ENCODE results near the gene CNDP2. TPM values are rescaled to one million over a fixed set of nuclear protein-coding genes. Genes with fewer than 3 reads are reported as not detected.

Gene CNDP2
- total and polyA plus RNA-seq, 2 donors (not counting 1 experiment from before 2014, with no cell fraction given), result 121 to 182 TPM

DNA sequence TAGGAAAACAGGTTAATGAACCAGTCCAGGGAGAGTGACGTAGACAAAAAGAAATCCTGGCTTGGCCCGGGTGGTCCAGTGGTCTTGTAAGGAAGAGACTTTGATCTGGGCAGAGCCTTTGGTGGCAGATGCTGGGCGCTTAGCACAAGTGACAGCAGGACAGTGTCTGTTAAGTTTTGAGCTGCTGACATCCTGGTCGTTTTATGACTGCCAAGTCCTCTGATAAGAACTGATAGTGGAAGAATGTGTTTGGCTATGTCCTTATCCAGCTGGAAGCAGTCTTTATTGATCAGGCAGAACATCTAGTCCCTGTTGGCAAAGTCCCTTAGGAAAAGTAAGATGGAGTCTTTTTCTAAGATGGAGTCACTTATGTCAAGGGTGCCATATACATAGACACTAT lies 74.1 kb downstream of the CNDP2 start:
- Mint-ChIP-seq H3K4me3 (no peak overlapping the region), H3K4me1 (peaks cover 4% of the 10 kb centered on the region), H3K9me3 (ENCODE audit: insufficient read depth) (peaks cover 7% of the 10 kb centered on the region), H3K27me3 (peaks cover 13% of the 10 kb centered on the region), H3K27ac (no peak overlapping the region)
- H3K27me3 ChIP-seq (replicated peaks in 1 of 4; ENCODE audit: control extremely low read depth in 1 of 4, control insufficient read depth in 3 of 4, insufficient read depth in 4 of 4, low read length in 3 of 4), result peaks cover 0 to 6% (median 0%) of the 10 kb centered on the region in 4 experiments
- ATAC-seq (ENCODE audit: low read depth) (no peak), DNase-seq (no peak)
- H3K4me2 ChIP-seq (replicated peaks; ENCODE audit: low read depth, low read length, poor library complexity, severe bottlenecking), result no peak overlapping the region
- H3K4me1 ChIP-seq (ENCODE audit: control insufficient read depth in 2 of 2, insufficient read depth in 2 of 2, low read length in 2 of 2), result no peaks in the 10 kb centered on the region
- H2AFZ ChIP-seq (ENCODE audit: insufficient read depth, low read depth, low read length, poor library complexity, severe bottlenecking), result no peak overlapping the region
- peaks cover 0 to 8% (median 3%) of the 10 kb centered on the region in 3 donors for H3K9me3 ChIP-seq (ENCODE audit: control extremely low read depth in 1 of 3, control insufficient read depth in 2 of 3, insufficient read depth in 1 of 3, low read length in 2 of 3)
- intact Hi-C loops (cut with micrococcal nuclease), result no loop called here
- TF ChIP-seq EZH2 (IDR thresholded peaks at IDR 0.05; ENCODE audit: borderline replicate concordance, insufficient read depth, low read depth, low read length, poor library complexity, severe bottlenecking), result no peak
- TF ChIP-seq, protein P1, sequence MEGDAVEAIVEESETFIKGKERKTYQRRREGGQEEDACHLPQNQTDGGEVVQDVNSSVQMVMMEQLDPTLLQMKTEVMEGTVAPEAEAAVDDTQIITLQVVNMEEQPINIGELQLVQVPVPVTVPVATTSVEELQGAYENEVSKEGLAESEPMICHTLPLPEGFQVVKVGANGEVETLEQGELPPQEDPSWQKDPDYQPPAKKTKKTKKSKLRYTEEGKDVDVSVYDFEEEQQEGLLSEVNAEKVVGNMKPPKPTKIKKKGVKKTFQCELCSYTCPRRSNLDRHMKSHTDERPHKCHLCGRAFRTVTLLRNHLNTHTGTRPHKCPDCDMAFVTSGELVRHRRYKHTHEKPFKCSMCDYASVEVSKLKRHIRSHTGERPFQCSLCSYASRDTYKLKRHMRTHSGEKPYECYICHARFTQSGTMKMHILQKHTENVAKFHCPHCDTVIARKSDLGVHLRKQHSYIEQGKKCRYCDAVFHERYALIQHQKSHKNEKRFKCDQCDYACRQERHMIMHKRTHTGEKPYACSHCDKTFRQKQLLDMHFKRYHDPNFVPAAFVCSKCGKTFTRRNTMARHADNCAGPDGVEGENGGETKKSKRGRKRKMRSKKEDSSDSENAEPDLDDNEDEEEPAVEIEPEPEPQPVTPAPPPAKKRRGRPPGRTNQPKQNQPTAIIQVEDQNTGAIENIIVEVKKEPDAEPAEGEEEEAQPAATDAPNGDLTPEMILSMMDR (IDR thresholded peaks at IDR 0.05), result no peak
- no peak overlapping the region for H3K9ac ChIP-seq (ENCODE audit: low read length)
- H3K36me3 ChIP-seq (replicated peaks in 1 of 2; ENCODE audit: control extremely low read depth in 1 of 2, control insufficient read depth in 1 of 2, extremely low read depth in 1 of 2, insufficient read depth in 2 of 2, low read length in 1 of 2), result no peaks in the 10 kb centered on the region
- POLR2A ChIA-PET, result no interaction called here
- no peaks in the 10 kb centered on the region for H3K79me2 ChIP-seq (ENCODE audit: control insufficient read depth, insufficient read depth, low read length)
- 75% methylated on average over 4 of the region's 4 CpGs for WGBS (ENCODE audit: insufficient coverage)
- no peak overlapping the region for H3K27ac ChIP-seq (ENCODE audit: low read length in 2 of 2)
- CTCF ChIA-PET, result interaction anchor here (1.1 kb wide), 1 partner anchor 18 kb away, joined by 4 read pairs; no protein-coding TSS in a partner anchor
- H3K4me3 ChIP-seq (ENCODE audit: control extremely low read depth in 1 of 5, extremely low read depth in 1 of 5, insufficient read depth in 1 of 5, low read depth in 2 of 5, low read length in 4 of 5), result no peak overlapping the region
- no peaks in the 10 kb centered on the region for H4K20me1 ChIP-seq (ENCODE audit: control insufficient read depth, insufficient read depth, low read length, poor library complexity, severe bottlenecking)

DNA sequence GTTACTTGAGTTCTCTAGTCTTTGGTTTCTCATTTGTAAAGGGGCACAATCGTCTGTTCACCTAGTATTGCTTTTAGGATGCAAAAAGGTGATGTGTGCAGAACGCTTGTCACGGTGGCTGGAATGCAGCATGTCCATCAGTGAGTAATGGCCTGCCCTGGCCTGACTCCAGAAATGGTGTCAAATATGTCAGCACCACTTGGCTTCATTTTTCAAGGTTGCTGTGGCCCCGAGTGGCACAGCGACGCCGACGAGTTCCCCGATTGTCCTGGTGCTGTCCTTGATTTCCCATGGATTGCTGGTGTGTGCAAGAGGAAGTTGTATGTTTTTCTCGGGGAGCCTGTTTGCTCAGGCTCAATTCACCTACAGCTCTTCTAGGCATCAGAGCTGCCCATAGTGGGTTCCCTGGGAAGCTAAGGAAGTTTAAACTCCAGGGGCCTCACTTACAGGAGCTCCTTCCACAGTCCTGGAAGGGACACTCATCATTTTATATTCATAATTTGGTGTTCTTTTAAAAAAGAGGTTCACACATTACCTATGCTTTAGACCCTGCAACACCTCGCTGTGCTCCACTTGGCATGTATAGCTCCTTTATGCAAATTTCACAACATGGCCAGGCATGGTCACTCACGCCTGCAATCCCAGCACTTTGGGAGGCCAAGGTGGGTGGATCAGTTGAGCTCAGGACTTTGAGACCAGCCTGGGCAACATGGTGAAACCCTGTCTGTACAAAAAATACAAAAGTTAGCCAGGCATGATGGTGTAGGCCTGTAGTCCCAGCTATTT lies 75.9 kb downstream of the CNDP2 start:
- H3K79me2 ChIP-seq (ENCODE audit: control insufficient read depth, insufficient read depth, low read length), result no peaks in the 10 kb centered on the region
- TF ChIP-seq, protein P1 (IDR thresholded peaks at IDR 0.05), result no peak
- TF ChIP-seq EZH2 (IDR thresholded peaks at IDR 0.05; ENCODE audit: borderline replicate concordance, insufficient read depth, low read depth, low read length, poor library complexity, severe bottlenecking), result no peak
- H3K4me1 ChIP-seq (ENCODE audit: control insufficient read depth in 2 of 2, insufficient read depth in 2 of 2, low read length in 2 of 2), result no peaks in the 10 kb centered on the region
- Mint-ChIP-seq H3K4me3 (no peak overlapping the region), H3K4me1 (peaks cover 4% of the 10 kb centered on the region), H3K27me3 (peaks cover 13% of the 10 kb centered on the region), H3K27ac (no peak overlapping the region), H3K9me3 (ENCODE audit: insufficient read depth) (peaks cover 2% of the 10 kb centered on the region)
- H3K4me3 ChIP-seq (ENCODE audit: control extremely low read depth in 1 of 5, extremely low read depth in 1 of 5, insufficient read depth in 1 of 5, low read depth in 2 of 5, low read length in 4 of 5), result no peak overlapping the region
- no peak overlapping the region for H3K27ac ChIP-seq (ENCODE audit: low read length in 2 of 2)
- peaks cover 0 to 6% (median 0%) of the 10 kb centered on the region in 4 experiments for H3K27me3 ChIP-seq (replicated peaks in 1 of 4; ENCODE audit: control extremely low read depth in 1 of 4, control insufficient read depth in 3 of 4, insufficient read depth in 4 of 4, low read length in 3 of 4)
- DNase-seq (no peak), ATAC-seq (ENCODE audit: low read depth) (no peak)
- no peaks in the 10 kb centered on the region for H4K20me1 ChIP-seq (ENCODE audit: control insufficient read depth, insufficient read depth, low read length, poor library complexity, severe bottlenecking)
- POLR2A ChIA-PET, result no interaction called here
- CTCF ChIA-PET, result interaction anchor here (1.4 kb wide), 1 partner anchor 20 kb away, joined by 4 read pairs; no protein-coding TSS in a partner anchor
- no peaks in the 10 kb centered on the region for H3K9me3 ChIP-seq (ENCODE audit: control extremely low read depth in 1 of 3, control insufficient read depth in 2 of 3, insufficient read depth in 1 of 3, low read length in 2 of 3)
- H2AFZ ChIP-seq (ENCODE audit: insufficient read depth, low read depth, low read length, poor library complexity, severe bottlenecking), result no peak overlapping the region
- intact Hi-C loops (cut with micrococcal nuclease), result no loop called here
- H3K4me2 ChIP-seq (replicated peaks; ENCODE audit: low read depth, low read length, poor library complexity, severe bottlenecking), result no peak overlapping the region
- 96% methylated on average over 4 of the region's 12 CpGs for WGBS (ENCODE audit: insufficient coverage)
- H3K9ac ChIP-seq (ENCODE audit: low read length), result no peak overlapping the region
- no peaks in the 10 kb centered on the region for H3K36me3 ChIP-seq (replicated peaks in 1 of 2; ENCODE audit: control extremely low read depth in 1 of 2, control insufficient read depth in 1 of 2, extremely low read depth in 1 of 2, insufficient read depth in 2 of 2, low read length in 1 of 2)

Measured in B cell (primary cell).